ENCODE data around the gene PTGDR. TPM values are rescaled to one million over a fixed set of nuclear protein-coding genes. Genes with fewer than 3 reads are reported as not detected.

The PTGDR gene
- total and polyA plus RNA-seq, 12 donors = 0.06 to 3.5 (median 0.47) TPM; not detected in 2

GRCh38 chr14:52222901-52223300 lies 44.6 kb upstream of the PTGDR start:
- peaks cover 0 to 7% of the 10 kb centered on the region in 2 donors for H3K4me1 ChIP-seq (replicated peaks in 1 of 2)
- no peak for DNase-seq
- no peaks in the 10 kb centered on the region for H3K9me3 ChIP-seq (replicated peaks in 1 of 3)
- 80 to 86% (median 84%) methylated on average over 9 of the region's 9 CpGs for WGBS, 4 donors
- H3K36me3 ChIP-seq (replicated peaks in 1 of 2) = no peaks in the 10 kb centered on the region
- intact Hi-C loops (cut with DNase I) = no loop called here
- H3K27me3 ChIP-seq = no peaks in the 10 kb centered on the region
- no peak for TF ChIP-seq POLR2A (IDR thresholded peaks at IDR 0.05)
- TF ChIP-seq CTCF (IDR thresholded peaks at IDR 0.05) = no peak
- H3K4me3 ChIP-seq = no peak overlapping the region
- H3K27ac ChIP-seq = no peak overlapping the region

GRCh38 chr14:52227619-52228222 lies 39.8 kb upstream of the PTGDR start:
- DNase-seq = no peak
- intact Hi-C loops (cut with DNase I) = no loop called here
- H3K36me3 ChIP-seq (replicated peaks in 1 of 2) = no peaks in the 10 kb centered on the region
- no peaks in the 10 kb centered on the region for H3K27me3 ChIP-seq
- no peak overlapping the region for H3K4me3 ChIP-seq
- TF ChIP-seq POLR2A (IDR thresholded peaks at IDR 0.05) (no peak), CTCF (IDR thresholded peaks at IDR 0.05) (no peak)
- H3K9me3 ChIP-seq (replicated peaks in 1 of 3) = no peaks in the 10 kb centered on the region
- H3K4me1 ChIP-seq (replicated peaks in 1 of 2) = no peaks in the 10 kb centered on the region
- WGBS, 4 donors = 72 to 78% (median 74%) methylated on average over 7 of the region's 7 CpGs
- H3K27ac ChIP-seq = no peak overlapping the region

- no peak overlapping the region for H3K4me3 ChIP-seq
- WGBS, 4 donors = 71 to 85% (median 80%) methylated on average over 2 of the region's 2 CpGs
- no peaks in the 10 kb centered on the region for H3K27me3 ChIP-seq
- DNase-seq = no peak
- H3K9me3 ChIP-seq (replicated peaks in 1 of 3) = no peaks in the 10 kb centered on the region
- intact Hi-C loops (cut with DNase I) = no loop called here
- TF ChIP-seq POLR2A (IDR thresholded peaks at IDR 0.05) (no peak), CTCF (IDR thresholded peaks at IDR 0.05) (no peak)
- no peaks in the 10 kb centered on the region for H3K36me3 ChIP-seq (replicated peaks in 1 of 2)
- no peak overlapping the region for H3K27ac ChIP-seq
- H3K4me1 ChIP-seq (replicated peaks in 1 of 2) = no peaks in the 10 kb centered on the region
Measured at GRCh38 chr14:52233693-52234092, 33.8 kb upstream of the PTGDR start.

- no peaks in the 10 kb centered on the region for H3K4me1 ChIP-seq (replicated peaks in 1 of 2)
- no peak overlapping the region for H3K27ac ChIP-seq
- 59 to 74% (median 71%) methylated on average over 2 of the region's 2 CpGs for WGBS, 4 donors
- no peak for DNase-seq
- H3K27me3 ChIP-seq = no peaks in the 10 kb centered on the region
- no peaks in the 10 kb centered on the region for H3K9me3 ChIP-seq (replicated peaks in 1 of 3)
- TF ChIP-seq CTCF (IDR thresholded peaks at IDR 0.05) (no peak), POLR2A (IDR thresholded peaks at IDR 0.05) (no peak)
- H3K4me3 ChIP-seq = no peak overlapping the region
- no peaks in the 10 kb centered on the region for H3K36me3 ChIP-seq (replicated peaks in 1 of 2)
- intact Hi-C loops (cut with DNase I) = no loop called here
Measured at GRCh38 chr14:52235434-52235833, 32.1 kb upstream of the PTGDR start.
